Activated naive CD8-positive, alpha-beta T cell treated with anti-CD3 and anti-CD28 coated beads, Interleukin-2, amount 50 U/mL, for 24 hours (primary cell): ENCODE measurements around the gene PPP1R16B.

Experiments
- ATAC-seq: fragments of 150-1000 bp; cut with Tn5 transposase; one replicate; pipeline ENCODE4 v1.10.0; 2021
- DNase-seq: peaks from one replicate; pipeline ENCODE4 v3.0.0; 2021
- H3K27ac Mint-ChIP-seq: one replicate; pipeline ENCODE4 v1.8.0; 2021; ENCODE audit warnings: mild to moderate bottlenecking, mixed read lengths
- H3K27me3 Mint-ChIP-seq: one replicate; pipeline ENCODE4 v1.8.0; 2021; ENCODE audit warnings: mixed read lengths
- H3K36me3 Mint-ChIP-seq: one replicate; pipeline ENCODE4 v1.8.0; 2021; ENCODE audit warnings: low read depth, mixed read lengths
- H3K4me1 Mint-ChIP-seq: one replicate; pipeline ENCODE4 v1.8.0; 2021; ENCODE audit warnings: mixed read lengths
- H3K4me3 Mint-ChIP-seq: one replicate; pipeline ENCODE4 v1.8.0; 2021; ENCODE audit warnings: mild to moderate bottlenecking, moderate library complexity, mixed read lengths
- H3K9me3 Mint-ChIP-seq: one replicate; pipeline ENCODE4 v1.8.0; 2021; ENCODE audit warnings: mixed read lengths

Gene PPP1R16B

DNA sequence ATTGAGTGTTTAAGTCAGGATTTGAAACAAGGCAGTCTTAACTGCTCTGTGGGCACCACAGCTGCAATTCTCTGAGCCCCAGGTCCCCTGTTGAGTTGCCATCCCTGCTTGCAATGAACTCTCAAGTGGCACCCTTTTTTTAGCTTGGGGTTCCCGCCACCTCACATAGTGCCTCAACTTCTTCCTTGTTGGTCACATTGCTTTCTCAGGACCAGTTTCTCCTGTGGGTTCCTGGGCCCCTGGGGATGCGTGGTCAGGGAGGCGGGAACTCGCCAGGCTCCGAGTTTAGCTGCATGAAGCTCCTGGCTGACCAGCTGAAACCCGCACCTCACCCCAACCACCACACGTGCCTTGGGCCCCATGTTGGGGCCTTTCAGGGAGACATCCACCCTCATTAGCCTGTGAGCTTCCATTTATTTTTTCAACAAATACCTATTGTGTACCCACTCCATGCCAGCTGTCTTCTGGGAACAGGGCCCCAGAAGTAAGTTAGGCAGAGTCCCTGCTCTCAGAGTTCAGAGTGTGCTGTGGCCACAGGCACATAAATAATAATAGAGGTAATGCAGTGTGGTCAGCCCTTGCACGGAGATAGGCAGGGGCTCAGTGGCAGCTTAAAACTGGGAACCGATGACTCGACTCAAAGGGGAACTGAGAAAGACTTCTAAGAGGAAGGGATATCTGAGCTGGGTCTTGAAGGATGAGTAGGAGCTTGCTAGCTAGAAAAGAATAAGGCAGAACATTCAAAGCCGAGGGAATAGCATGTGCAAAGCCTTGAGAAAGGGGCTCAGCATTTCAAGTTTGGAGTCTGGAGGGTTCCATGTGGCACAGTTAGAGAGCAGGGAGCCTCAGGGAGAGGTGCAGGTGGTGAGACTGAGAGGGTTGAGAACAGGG, 86.8 kb downstream of the PPP1R16B start:
- ATAC-seq (peak; percentile 13), DNase-seq (no peak)
- Mint-ChIP-seq H3K27me3 (no peaks in the 10 kb centered on the region), H3K27ac (peak overlapping the region; percentile 82), H3K4me3 (peak overlapping the region; percentile 12), H3K36me3 (peaks cover 34% of the 10 kb centered on the region), H3K9me3 (no peaks in the 10 kb centered on the region), H3K4me1 (peaks cover 59% of the 10 kb centered on the region)

DNA sequence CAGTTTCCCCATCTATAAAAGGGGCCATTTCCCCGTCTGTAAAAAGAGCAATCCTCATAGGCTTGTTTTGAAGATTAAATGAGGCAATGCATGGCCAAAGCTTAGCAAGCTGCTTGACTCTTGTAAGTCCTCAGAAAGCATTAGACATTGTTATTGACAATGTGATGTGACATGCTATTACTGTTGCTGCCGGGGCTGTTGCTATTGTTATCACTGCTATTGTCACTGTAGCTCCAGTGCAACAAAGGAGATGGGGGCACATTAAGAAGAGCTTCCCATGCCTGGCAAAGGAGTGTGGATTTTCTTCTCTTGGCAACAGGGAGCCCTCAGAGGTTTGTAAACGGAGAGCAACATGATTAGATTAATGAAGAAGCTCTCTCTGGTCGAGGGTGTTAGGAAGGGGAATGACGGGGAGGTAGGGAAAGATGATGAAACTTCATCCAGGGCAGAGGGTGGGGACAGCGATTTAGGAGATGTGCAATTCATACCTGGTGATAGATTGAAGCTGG, 87.6 kb downstream of the PPP1R16B start:
- Mint-ChIP-seq H3K36me3 (peaks cover 42% of the 10 kb centered on the region), H3K27me3 (no peaks in the 10 kb centered on the region), H3K27ac (peak overlapping the region; percentile 76), H3K4me1 (peaks cover 59% of the 10 kb centered on the region), H3K4me3 (no peak overlapping the region), H3K9me3 (no peaks in the 10 kb centered on the region)
- no peak for ATAC-seq
- DNase-seq: no peak

DNA sequence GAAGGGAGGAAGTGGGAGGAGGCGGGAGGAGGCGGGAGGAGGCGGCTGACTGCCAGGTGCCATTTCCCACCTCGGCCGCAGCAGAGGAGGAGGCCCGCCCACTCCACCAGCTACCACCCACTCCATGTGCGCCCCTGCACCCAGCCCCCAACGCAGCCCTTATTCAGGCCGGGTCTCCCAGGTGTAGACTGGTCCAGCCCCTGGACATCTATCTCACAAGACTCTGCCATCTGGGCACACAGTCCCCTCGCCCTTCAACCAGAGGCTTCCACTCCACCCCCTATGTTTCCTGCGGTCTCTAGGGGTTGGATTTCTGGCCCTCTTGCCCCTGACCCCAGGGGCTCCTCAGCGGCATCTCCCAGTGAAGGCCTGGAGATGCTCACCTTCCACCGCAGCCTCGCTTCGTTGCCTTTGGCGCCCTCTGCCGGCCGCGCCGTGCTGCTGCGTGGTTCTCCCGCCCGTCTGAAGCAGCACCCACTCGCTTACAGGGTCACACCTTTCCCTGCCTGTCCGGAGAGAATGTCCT, 88.1 kb downstream of the PPP1R16B start:
- ATAC-seq: peak; percentile 61
- H3K4me1 Mint-ChIP-seq: peaks cover 59% of the 10 kb centered on the region

DNA sequence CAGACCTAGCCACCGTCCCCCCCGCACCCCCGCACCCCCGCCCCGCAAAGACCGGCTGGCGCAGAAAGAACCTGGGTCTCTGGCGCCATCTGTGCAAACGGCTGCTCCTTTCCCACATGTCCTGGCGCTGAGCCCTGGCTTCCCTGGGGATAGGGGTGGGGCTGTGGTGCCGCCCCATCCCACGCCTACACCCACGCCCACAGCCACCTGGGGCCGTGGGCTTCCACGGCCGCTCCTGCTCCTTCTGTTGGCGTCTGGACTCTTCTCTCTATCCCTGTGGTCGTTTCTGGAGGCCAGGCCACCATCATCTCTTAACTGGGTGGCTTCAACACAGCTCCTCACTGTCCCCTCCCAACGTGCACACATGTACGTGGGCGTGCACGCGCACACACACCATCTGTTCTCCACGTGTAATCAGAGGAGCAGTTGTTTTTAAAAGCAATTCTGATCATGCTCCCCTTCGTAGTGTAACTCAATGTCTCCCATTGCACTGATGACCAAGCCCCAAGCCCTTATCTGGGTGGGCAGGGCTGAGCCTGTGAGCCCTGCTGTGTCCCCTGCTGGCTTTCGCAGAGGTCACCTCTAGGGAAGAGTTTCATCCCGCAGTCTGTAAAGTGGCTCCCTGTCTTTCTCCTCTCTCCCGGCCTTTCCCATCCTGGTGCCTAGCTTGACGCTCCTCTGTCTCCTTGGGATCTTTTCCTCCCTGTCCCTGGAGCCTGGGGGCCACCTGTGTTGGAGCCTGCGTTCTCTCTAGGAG, 88.8 kb downstream of the PPP1R16B start:
- ATAC-seq: no peak
- Mint-ChIP-seq H3K27ac (peak overlapping the region; percentile 84), H3K36me3 (peaks cover 43% of the 10 kb centered on the region), H3K27me3 (no peaks in the 10 kb centered on the region), H3K4me1 (peaks cover 53% of the 10 kb centered on the region), H3K4me3 (no peak overlapping the region), H3K9me3 (no peaks in the 10 kb centered on the region)
- no peak for DNase-seq

More for the DNA sequence above, 88.1 kb downstream of the PPP1R16B start:
- H3K27ac Mint-ChIP-seq: peak overlapping the region; percentile 76
- peak; percentile 88 for DNase-seq
- no peaks in the 10 kb centered on the region for H3K27me3 Mint-ChIP-seq
- peak overlapping the region; percentile 26 for H3K4me3 Mint-ChIP-seq
- H3K9me3 Mint-ChIP-seq: no peaks in the 10 kb centered on the region
- peaks cover 43% of the 10 kb centered on the region for H3K36me3 Mint-ChIP-seq

DNA sequence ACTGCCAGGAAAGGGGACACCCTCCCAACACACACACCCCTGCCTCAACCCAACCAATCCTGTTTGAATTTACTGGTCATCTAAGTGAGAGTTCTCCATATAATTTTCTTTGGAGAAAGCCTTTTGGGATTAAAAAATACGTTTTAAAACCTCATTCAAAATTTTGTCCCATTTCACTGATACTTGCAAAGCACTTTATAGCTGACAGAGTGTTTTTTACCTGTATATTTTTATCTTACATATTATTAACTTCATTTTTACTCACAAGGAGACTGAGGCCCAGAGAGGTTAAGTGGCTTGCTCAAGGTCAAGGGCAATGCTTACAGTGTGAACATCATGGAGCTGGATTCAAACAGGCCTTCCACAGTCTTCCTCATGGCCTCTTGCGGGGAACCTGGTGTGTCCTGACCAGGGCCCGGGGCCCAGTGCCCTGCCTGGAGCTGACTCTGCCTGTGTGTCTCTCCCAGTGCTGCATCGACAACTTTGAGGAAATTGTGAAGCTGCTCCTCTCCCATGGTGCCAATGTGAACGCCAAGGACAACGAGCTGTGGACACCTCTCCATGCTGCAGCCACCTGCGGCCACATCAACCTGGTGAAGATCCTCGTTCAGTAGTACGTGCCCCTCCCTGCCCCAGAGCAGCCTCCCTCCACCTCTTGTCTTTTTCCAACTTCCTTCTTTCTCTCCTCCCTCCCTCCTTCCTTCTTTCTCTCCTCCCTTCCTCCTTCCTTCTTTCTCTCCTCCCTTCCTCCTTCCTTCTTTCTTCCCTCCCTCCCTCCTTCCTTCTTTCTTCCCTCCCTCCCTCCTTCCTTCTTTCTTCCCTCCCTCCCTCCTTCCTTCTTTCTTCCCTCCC, 89.8 kb downstream of the PPP1R16B start:
- Mint-ChIP-seq H3K4me1 (peaks cover 43% of the 10 kb centered on the region), H3K36me3 (peaks cover 44% of the 10 kb centered on the region), H3K27ac (no peak overlapping the region), H3K27me3 (no peaks in the 10 kb centered on the region), H3K9me3 (no peaks in the 10 kb centered on the region), H3K4me3 (no peak overlapping the region)
- DNase-seq: no peak
- ATAC-seq: no peak

DNA sequence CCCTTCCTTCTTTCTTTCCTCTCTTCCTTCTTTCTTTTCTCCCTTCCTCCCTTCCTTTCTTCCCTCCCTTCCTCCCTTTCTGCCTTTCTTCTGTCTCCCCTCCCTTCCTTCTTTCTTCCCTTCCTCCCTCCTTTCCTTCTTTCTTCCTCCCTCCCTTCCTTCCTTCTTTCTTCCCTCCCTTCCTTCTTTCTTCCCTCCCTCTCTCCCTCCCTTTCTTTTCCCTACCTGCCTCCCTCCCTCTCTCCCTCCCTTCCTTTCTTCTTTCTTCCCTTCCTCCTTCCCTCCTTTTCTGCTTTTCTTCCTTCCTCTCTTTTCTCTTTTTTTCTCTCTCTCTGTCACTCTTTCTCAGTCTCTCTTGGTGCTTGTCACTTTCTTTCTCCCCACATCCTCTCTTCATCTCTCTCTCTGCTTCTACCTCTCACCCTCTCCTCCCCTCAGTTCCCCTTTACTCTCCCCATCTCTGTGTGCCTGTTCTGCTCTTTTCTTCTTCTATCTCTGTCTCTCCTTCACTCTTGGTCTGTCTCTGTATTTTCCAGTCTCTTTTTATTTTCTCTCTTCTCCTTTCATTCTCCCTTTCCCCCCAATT, 90.6 kb downstream of the PPP1R16B start:
- H3K27ac Mint-ChIP-seq: peak overlapping the region; percentile 50
- DNase-seq (no peak), ATAC-seq (no peak)
- H3K36me3 Mint-ChIP-seq: peaks cover 48% of the 10 kb centered on the region
- no peaks in the 10 kb centered on the region for H3K9me3 Mint-ChIP-seq
- H3K4me3 Mint-ChIP-seq: no peak overlapping the region
- peaks cover 35% of the 10 kb centered on the region for H3K4me1 Mint-ChIP-seq
- H3K27me3 Mint-ChIP-seq: no peaks in the 10 kb centered on the region

DNA sequence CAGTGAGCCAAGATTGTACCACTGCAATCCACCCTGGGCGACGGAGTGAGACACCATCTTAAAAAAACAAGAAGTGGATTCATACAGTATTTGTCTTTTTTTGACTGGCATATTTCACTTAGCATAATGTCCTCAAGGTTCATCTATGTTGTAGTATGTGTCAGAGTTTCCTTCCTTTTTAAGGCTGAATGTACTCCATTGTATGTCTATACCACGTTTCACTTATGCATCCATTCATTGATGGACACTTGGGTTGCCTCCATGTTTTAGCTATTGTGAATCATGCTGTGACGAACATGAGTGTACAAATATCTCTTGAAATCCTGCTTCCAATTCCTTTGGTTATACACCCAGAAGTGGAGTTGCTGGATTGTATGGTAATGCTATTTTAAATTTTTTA, 91.8 kb downstream of the PPP1R16B start:
- no peak for ATAC-seq
- no peaks in the 10 kb centered on the region for H3K9me3 Mint-ChIP-seq
- H3K36me3 Mint-ChIP-seq: peaks cover 50% of the 10 kb centered on the region
- H3K4me1 Mint-ChIP-seq: peaks cover 28% of the 10 kb centered on the region
- H3K4me3 Mint-ChIP-seq: no peak overlapping the region
- no peak overlapping the region for H3K27ac Mint-ChIP-seq
- H3K27me3 Mint-ChIP-seq: no peaks in the 10 kb centered on the region
- no peak for DNase-seq

DNA sequence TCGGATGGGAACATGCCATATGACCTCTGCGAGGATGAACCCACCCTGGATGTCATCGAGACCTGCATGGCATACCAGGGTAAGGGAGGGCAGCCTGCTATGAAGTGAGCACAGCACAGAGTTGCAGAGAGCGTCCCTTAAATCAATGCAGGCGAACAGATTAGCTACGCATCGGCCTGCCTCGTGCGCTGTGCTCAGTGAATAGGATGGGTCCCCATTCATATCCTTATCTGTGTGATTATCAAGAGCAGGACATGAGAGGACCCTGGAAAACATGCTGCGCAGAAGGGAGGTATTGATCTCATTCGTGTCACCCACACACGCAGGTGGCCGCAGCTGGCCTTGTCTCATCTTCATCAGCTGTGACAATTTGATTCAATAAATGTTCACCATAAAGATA, 95.1 kb downstream of the PPP1R16B start:
- H3K4me1 Mint-ChIP-seq: peaks cover 4% of the 10 kb centered on the region
- DNase-seq: no peak
- ATAC-seq: no peak
- peaks cover 65% of the 10 kb centered on the region for H3K36me3 Mint-ChIP-seq
- peaks cover 5% of the 10 kb centered on the region for H3K9me3 Mint-ChIP-seq
- no peak overlapping the region for H3K27ac Mint-ChIP-seq
- H3K4me3 Mint-ChIP-seq: no peak overlapping the region
- H3K27me3 Mint-ChIP-seq: no peaks in the 10 kb centered on the region

DNA sequence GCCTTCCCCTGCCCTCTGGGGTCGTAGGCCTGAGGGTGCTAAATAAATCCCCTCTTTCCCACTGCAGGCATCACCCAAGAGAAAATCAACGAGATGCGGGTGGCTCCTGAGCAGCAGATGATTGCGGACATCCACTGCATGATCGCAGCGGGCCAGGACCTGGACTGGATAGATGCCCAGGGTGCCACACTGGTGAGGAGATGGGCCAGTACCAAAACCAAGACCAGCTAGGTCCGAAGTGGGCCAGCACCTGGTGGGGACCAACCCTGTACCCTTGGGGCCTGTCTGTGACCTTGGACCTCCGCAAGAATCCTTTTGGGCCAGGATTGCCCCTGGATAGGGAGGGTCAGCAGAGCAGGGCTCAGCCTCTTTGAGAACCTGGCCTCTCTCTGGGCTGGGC, 97.1 kb downstream of the PPP1R16B start:
- no peak overlapping the region for H3K4me3 Mint-ChIP-seq
- ATAC-seq: no peak
- H3K4me1 Mint-ChIP-seq: no peaks in the 10 kb centered on the region
- peaks cover 68% of the 10 kb centered on the region for H3K36me3 Mint-ChIP-seq
- no peak for DNase-seq
- no peaks in the 10 kb centered on the region for H3K27me3 Mint-ChIP-seq
- no peak overlapping the region for H3K27ac Mint-ChIP-seq
- peaks cover 5% of the 10 kb centered on the region for H3K9me3 Mint-ChIP-seq

DNA sequence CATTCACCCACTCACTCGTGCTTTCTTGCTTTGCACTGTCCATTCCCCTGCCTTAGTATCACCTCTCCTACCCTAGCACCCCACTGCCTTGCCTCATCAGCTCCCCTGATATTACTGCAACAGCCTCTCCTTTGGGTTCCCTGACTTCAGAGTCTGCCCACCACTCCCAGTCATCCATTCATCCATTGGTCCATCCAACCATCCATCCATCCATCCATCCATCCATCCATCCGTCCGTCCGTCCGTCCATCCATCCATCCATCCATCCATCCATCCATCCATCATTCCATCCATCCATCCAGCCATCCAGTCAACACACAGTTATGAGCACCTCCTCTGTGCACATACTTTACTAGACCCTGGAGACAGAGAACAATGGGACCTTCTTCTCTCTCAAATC, 97.8 kb downstream of the PPP1R16B start:
- Mint-ChIP-seq H3K9me3 (peaks cover 5% of the 10 kb centered on the region), H3K27me3 (no peaks in the 10 kb centered on the region), H3K27ac (no peak overlapping the region), H3K4me1 (no peaks in the 10 kb centered on the region), H3K4me3 (no peak overlapping the region), H3K36me3 (peaks cover 67% of the 10 kb centered on the region)
- DNase-seq (no peak), ATAC-seq (no peak)

DNA sequence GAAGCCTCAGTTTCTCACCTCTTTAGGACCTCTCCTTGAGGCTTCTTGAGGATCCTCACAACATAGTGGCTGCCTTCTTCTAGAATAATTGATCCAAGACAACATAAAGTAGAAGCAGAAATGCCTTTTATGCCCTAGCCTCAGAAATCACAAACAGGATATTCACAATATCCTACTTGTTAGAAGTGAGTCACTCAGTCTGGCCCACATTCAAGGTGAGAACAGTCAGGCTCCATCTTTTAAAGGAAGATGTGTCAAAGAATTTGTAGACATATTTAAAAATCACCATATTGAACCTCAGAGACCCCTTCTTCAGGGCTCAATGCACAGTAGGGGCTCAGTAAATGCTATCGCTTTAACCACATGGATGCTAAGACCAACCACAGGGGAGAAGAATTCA, 99.9 kb downstream of the PPP1R16B start:
- ATAC-seq (no peak), DNase-seq (no peak)
- Mint-ChIP-seq H3K27me3 (no peaks in the 10 kb centered on the region), H3K4me3 (no peak overlapping the region), H3K36me3 (peaks cover 74% of the 10 kb centered on the region), H3K9me3 (peaks cover 5% of the 10 kb centered on the region), H3K27ac (no peak overlapping the region), H3K4me1 (no peaks in the 10 kb centered on the region)

DNA sequence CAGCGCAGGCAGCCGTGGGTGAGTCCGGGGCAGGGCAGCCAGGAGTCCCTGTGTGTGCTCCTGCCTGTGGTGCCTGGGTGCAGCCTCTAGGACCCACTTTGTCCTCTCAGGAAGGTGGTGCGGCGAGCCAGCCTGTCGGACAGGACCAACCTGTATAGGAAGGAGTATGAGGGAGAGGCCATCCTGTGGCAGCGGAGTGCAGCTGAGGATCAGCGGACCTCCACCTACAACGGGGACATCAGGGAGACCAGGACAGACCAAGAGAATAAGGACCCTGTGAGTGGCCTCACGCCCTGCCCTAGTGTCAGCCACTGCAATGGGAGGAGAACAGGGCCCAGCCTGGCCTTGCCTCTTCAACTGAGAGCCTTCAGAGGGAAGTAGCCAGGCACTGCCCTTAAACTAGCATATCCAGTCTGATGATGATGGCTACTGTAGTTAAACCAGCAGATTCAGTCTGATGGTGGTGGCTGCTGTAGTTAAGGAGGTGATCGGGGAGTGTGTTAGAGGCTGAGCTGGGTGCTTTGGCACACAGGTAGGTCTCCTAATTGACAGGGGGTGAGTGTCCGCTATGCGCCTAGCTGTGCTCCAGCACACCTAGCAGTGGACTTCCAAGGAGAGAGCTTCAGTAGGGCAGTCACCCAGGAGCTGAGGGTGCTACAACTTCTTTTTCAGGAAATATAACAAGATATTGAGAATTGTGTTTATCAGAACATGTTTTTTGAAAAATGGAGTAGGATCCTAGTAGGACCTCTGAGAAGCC, 102.6 kb downstream of the PPP1R16B start:
- Mint-ChIP-seq H3K36me3 (peaks cover 58% of the 10 kb centered on the region), H3K9me3 (peaks cover 5% of the 10 kb centered on the region), H3K27ac (peak overlapping the region; percentile 52), H3K4me1 (no peaks in the 10 kb centered on the region), H3K4me3 (no peak overlapping the region), H3K27me3 (no peaks in the 10 kb centered on the region)
- ATAC-seq (no peak), DNase-seq (no peak)

DNA sequence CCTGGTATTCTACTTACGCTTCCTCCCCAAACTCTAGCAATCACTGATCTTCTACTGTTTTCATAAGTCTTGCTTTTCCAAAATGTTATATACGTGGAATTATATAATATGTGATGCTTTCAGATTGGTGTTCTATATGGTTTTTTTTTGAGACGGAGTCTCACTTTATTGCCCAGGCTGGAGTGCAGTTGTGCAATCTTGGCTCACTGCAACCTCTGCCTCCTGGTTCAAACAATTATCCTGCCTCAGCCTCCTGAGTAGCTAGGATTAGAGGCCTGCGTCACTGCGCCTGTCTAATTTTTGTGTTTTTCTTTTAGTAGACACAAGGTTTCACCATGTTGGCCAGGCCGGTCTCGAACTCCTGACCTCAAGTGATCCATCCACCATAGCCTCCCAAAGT, 109.9 kb downstream of the PPP1R16B start:
- Mint-ChIP-seq H3K4me1 (no peaks in the 10 kb centered on the region), H3K9me3 (no peaks in the 10 kb centered on the region), H3K27ac (no peak overlapping the region), H3K27me3 (no peaks in the 10 kb centered on the region), H3K4me3 (no peak overlapping the region), H3K36me3 (peaks cover 36% of the 10 kb centered on the region)
- no peak for DNase-seq
- ATAC-seq: no peak
